H1 (cell line): ENCODE results near the gene POGK. TPM values are rescaled to one million over a fixed set of nuclear protein-coding genes. Genes with fewer than 3 reads are reported as not detected.

ENCODE experiments used
- CTCF ChIA-PET: fragments of 300-600 bp; sonication (Branson Sonifier 250); formaldehyde crosslinking; loops from one replicate; lab custom pipeline; 2021; ENCODE audit not compliant: partially characterized antibody; lab: Charles Lee
- POLR2A ChIA-PET: fragments of 300-600 bp; sonication (Branson Sonifier 250); formaldehyde crosslinking; loops from one replicate; lab custom pipeline; 2021; ENCODE audit warnings: inconsistent platforms; ENCODE audit not compliant: partially characterized antibody; lab: Charles Lee
- DNase-seq, 2 experiments: peaks; one replicate each; pipeline versions ENCODE4 v3.0.0 to v3.0.0-alpha.2; 2010 to 2022; ENCODE audit warnings: low spot score in 2 of 2, low read depth in 1 of 2, mixed read lengths in 1 of 2
- FAIRE-seq: peaks from 2 replicates; lab custom pipeline; 2011; peaks lifted over from hg19 to GRCh38; lab: Jason Lieb, UNC
- H2AFZ ChIP-seq: 2 replicates; pipeline ENCODE4 v1.8.1; 2012; ENCODE audit warnings: low read length, inconsistent platforms
- H2AK5ac ChIP-seq: 2 replicates; pipeline ENCODE4 v1.6.1; 2013; ENCODE audit warnings: low read depth, low read length
- H2BK120ac ChIP-seq: replicated peaks from 2 replicates; pipeline ENCODE3; 2013; ENCODE audit warnings: low read depth, low read length, inconsistent platforms
- H2BK12ac ChIP-seq: 2 replicates; pipeline ENCODE4 v1.6.1; 2013; ENCODE audit warnings: low read depth, low read length
- H2BK15ac ChIP-seq: 2 replicates; pipeline ENCODE4 v1.6.1; 2013; ENCODE audit warnings: low read length
- H2BK20ac ChIP-seq: 2 replicates; pipeline ENCODE4 v1.6.1; 2013; ENCODE audit warnings: low read length
- H2BK5ac ChIP-seq: 2 replicates; pipeline ENCODE4 v1.6.1; 2013; ENCODE audit warnings: low read depth, low read length
- H3K14ac ChIP-seq: 2 replicates; pipeline ENCODE4 v1.6.1; 2013; ENCODE audit warnings: inconsistent platforms; ENCODE audit not compliant: insufficient read length
- H3K18ac ChIP-seq: 2 replicates; pipeline ENCODE4 v1.6.1; 2013; ENCODE audit warnings: low read length; ENCODE audit errors: extremely low read depth
- H3K23ac ChIP-seq: 2 replicates; pipeline ENCODE4 v1.6.1; 2013; ENCODE audit warnings: inconsistent platforms; ENCODE audit not compliant: insufficient read length
- H3K23me2 ChIP-seq: 2 replicates; pipeline ENCODE4 v1.6.1; 2013; ENCODE audit warnings: low read depth, low read length
- H3K27ac ChIP-seq: 2 replicates; pipeline ENCODE4 v1.6.1; 2011; ENCODE audit warnings: low read depth, low read length, inconsistent platforms
- H3K27me3 ChIP-seq, 4 experiments: replicated peaks in 1 of 4; 1 replicate in 1 of 4; 2 replicates in 3 of 4; pipeline versions ENCODE4 v1.6.1 to v1.8.1; 2011 to 2013; ENCODE audit warnings: low read length in 3 of 4, mild to moderate bottlenecking in 3 of 4, inconsistent platforms in 2 of 4, mixed read lengths in 2 of 4, moderate library complexity in 1 of 4; ENCODE audit not compliant: control insufficient read depth in 3 of 4, insufficient read depth in 3 of 4; ENCODE audit errors: extremely low read depth in 1 of 4
- H3K36me3 ChIP-seq, 4 experiments: 2 replicates each; pipeline versions ENCODE4 v1.6.1 to v1.8.1; 2011 to 2013; ENCODE audit warnings: mild to moderate bottlenecking in 4 of 4, low read length in 3 of 4, moderate library complexity in 2 of 4, control low read depth in 1 of 4, inconsistent platforms in 1 of 4; ENCODE audit not compliant: insufficient read depth in 4 of 4, control insufficient read depth in 2 of 4
- H3K4ac ChIP-seq: replicated peaks from 2 replicates; pipeline ENCODE3; 2013; ENCODE audit warnings: low read length, low read depth, mixed read lengths, inconsistent platforms; ENCODE audit not compliant: insufficient read length
- H3K4me1 ChIP-seq, 4 experiments: replicated peaks in 1 of 4; 1 replicate in 1 of 4; 2 replicates in 3 of 4; pipeline versions ENCODE4 v1.6.1 to v1.8.1; 2011 to 2013; ENCODE audit warnings: low read length in 3 of 4, inconsistent platforms in 2 of 4, mixed read lengths in 1 of 4; ENCODE audit not compliant: insufficient read depth in 4 of 4, control insufficient read depth in 3 of 4
- H3K4me2 ChIP-seq, 2 experiments: 2 replicates each; pipeline versions ENCODE4 v1.6.1 to v1.8.1; 2011 to 2013; ENCODE audit warnings: low read depth in 2 of 2, low read length in 2 of 2, control low read depth in 1 of 2, inconsistent platforms in 1 of 2, mild to moderate bottlenecking in 1 of 2; ENCODE audit not compliant: insufficient read depth in 1 of 2
- H3K4me3 ChIP-seq, 4 experiments: fragments of 200-600, 300-600 bp in 1 of 4; sonication (generic), shearing (Covaris generic), sonication (Bioruptor Twin) in 1 of 4; 2 replicates each; pipeline versions ENCODE4 v1.5.1 to v1.8.1; 2011 to 2016; ENCODE audit warnings: low read length in 4 of 4, low read depth in 3 of 4, control low read depth in 2 of 4, inconsistent platforms in 2 of 4, mild to moderate bottlenecking in 2 of 4, mixed read lengths in 1 of 4, moderate library complexity in 1 of 4; ENCODE audit not compliant: insufficient read depth in 2 of 4; ENCODE audit errors: extremely low read depth in 1 of 4
- H3K56ac ChIP-seq: replicated peaks from 2 replicates; pipeline ENCODE3; 2013; ENCODE audit warnings: low read depth, mild to moderate bottlenecking, mixed read lengths, low read length, inconsistent platforms; ENCODE audit not compliant: insufficient read length
- H3K79me1 ChIP-seq: 2 replicates; pipeline ENCODE4 v1.6.1; 2013; ENCODE audit warnings: low read depth, low read length, control low read depth
- H3K79me2 ChIP-seq, 2 experiments: 2 replicates each; pipeline versions ENCODE4 v1.6.1 to v1.8.1; 2012 to 2013; ENCODE audit warnings: low read length in 2 of 2, mild to moderate bottlenecking in 2 of 2, inconsistent platforms in 1 of 2; ENCODE audit not compliant: insufficient read depth in 2 of 2, control insufficient read depth in 1 of 2
- H3K9ac ChIP-seq, 4 experiments: replicated peaks in 1 of 4; 1 replicate in 1 of 4; 2 replicates in 3 of 4; pipeline versions ENCODE4 v1.6.1 to v1.8.1; 2011 to 2013; ENCODE audit warnings: low read depth in 3 of 4, low read length in 3 of 4, control low read depth in 2 of 4, mild to moderate bottlenecking in 2 of 4, moderate library complexity in 2 of 4, inconsistent platforms in 1 of 4; ENCODE audit errors: extremely low read depth in 1 of 4
- H3K9me3 ChIP-seq, 2 experiments: 2 replicates each; pipeline versions ENCODE4 v1.6.1 to v1.8.1; 2012 to 2013; ENCODE audit warnings: mild to moderate bottlenecking in 2 of 2, moderate library complexity in 2 of 2, control low read depth in 1 of 2, inconsistent platforms in 1 of 2, low read depth in 1 of 2, low read length in 1 of 2, mixed read lengths in 1 of 2; ENCODE audit not compliant: insufficient read depth in 2 of 2
- H4K20me1 ChIP-seq, 2 experiments: replicated peaks in 1 of 2; 2 replicates each; pipeline versions ENCODE3 to v1.8.1; 2011 to 2013; ENCODE audit warnings: inconsistent platforms in 2 of 2, low read length in 2 of 2, mild to moderate bottlenecking in 1 of 2; ENCODE audit not compliant: insufficient read depth in 2 of 2, control insufficient read depth in 1 of 2
- H4K5ac ChIP-seq: 2 replicates; pipeline ENCODE4 v1.6.1; 2013; ENCODE audit warnings: low read length, low read depth, mixed read lengths, inconsistent platforms; ENCODE audit not compliant: insufficient read length
- H4K8ac ChIP-seq: 2 replicates; pipeline ENCODE4 v1.8.0; 2013; ENCODE audit warnings: mild to moderate bottlenecking, moderate library complexity, low read length, inconsistent platforms; ENCODE audit not compliant: insufficient read depth; ENCODE audit errors: extremely low read depth
- H4K91ac ChIP-seq: replicated peaks from 2 replicates; pipeline ENCODE3; 2013; ENCODE audit warnings: low read length, mixed read lengths, inconsistent platforms; ENCODE audit not compliant: insufficient read length
- ASH2L ChIP-seq: fragments of 200-600, 300-600 bp; sonication (generic); IDR thresholded peaks from one replicate; pipeline ENCODE4 v1.7.1; 2017; ENCODE audit warnings: low read length
- WGBS, 2 experiments: shearing (Covaris generic) in 1 of 2; methylation state at CpG; one replicate each; pipeline versions ENCODE4 v1.1.6 to v1.1.7; 2013 to 2015; ENCODE audit warnings: low lambda C conversion rate in 2 of 2, mixed read lengths in 2 of 2, inconsistent platforms in 1 of 2, low coverage in 1 of 2, missing lambda C conversion rate in 1 of 2; ENCODE audit not compliant: insufficient replicate concordance in 2 of 2, insufficient coverage in 1 of 2, insufficient read length in 1 of 2; ENCODE audit errors: extremely low coverage in 1 of 2, missing lambda C conversion rate in 1 of 2; 5-methylcytosine and 5-hydroxymethylcytosine counted together
- polyA plus RNA-seq, 7 experiments: library from polyadenylated mRNA; depleted of rRNA in 3 of 7; stranded (reverse) in 5 of 7; unstranded in 2 of 7; fragments of >200 nt in 5 of 7; fragments of 200-250 nt in 2 of 7; gene quantifications; 1 replicate in 5 of 7; 2 replicates in 1 of 7; 4 replicates in 1 of 7; pipeline versions ENCODE4 v1.2.1 to v1.2.3, GENCODE V29; 2011 to 2013; ENCODE audit warnings: missing spikeins in 2 of 7, mixed read lengths in 2 of 7
- total RNA-seq: library from RNA; stranded (reverse); fragmentation: NEBNext Ultra II Directional; extraction: Animal tissue kit (Norgen Biotek cat#: 25700); gene quantifications from 2 replicates; pipeline ENCODE4 v1.2.1, GENCODE V29; 2021

Gene POGK
- total and polyA plus RNA-seq, 2 of the 8 experiments (the other 6 are each of a cell fraction or from before 2014, with no cell fraction given) = 16.9 to 40.3 TPM

DNA sequence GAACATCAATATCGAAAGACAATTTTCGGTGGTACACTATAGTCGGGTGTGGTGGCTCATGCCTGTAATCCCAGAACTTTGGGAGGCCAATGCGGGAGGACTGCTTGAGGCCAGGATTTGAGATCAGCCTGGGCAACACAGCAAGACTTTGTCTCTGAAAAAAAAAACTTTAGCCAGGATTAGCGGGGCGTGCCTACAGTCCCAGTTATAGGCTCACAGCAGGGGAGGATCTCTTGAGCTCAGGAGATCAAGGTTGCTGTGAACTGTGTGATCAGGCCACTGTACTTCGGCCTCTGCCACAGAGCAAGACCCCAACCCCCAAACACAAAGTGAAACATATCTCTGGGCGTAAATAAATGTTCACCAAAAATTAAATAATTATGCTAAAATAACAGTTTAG, 35.2 kb downstream of the POGK start:
- 90% methylated on average over 8 of the region's 8 CpGs; no CpG with 5 or more reads in 1 of the 2 experiments for WGBS, 2 experiments
- H3K27me3 ChIP-seq = no peaks in the 10 kb centered on the region
- H3K9me3 ChIP-seq = no peaks in the 10 kb centered on the region
- peaks cover 0 to 2% (median 0%) of the 10 kb centered on the region in 4 experiments; a peak in 1 of 8 replicates for H3K36me3 ChIP-seq
- no peak overlapping the region for H3K4ac ChIP-seq
- H4K91ac ChIP-seq = no peak overlapping the region
- no peak overlapping the region; a peak in 1 of 8 replicates for H3K4me3 ChIP-seq
- H3K18ac ChIP-seq = no peak overlapping the region
- H2AK5ac ChIP-seq = no peak overlapping the region
- no peak overlapping the region for H3K56ac ChIP-seq
- CTCF ChIA-PET = interaction anchor here (0.6 to 2.2 kb wide), 3 partner anchors 29 to 766 kb away, joined by 3 to 8 read pairs (median 3); no protein-coding TSS in a partner anchor
- H2BK15ac ChIP-seq = no peak overlapping the region
- H2AFZ ChIP-seq = no peak overlapping the region
- peak overlapping the region; percentile 74 to 83; a peak in 2 of 4 replicates for H3K4me2 ChIP-seq
- no peak overlapping the region for H4K8ac ChIP-seq
- no peak overlapping the region for H2BK12ac ChIP-seq
- no peak overlapping the region for H3K23ac ChIP-seq
- H3K27ac ChIP-seq = no peak overlapping the region
- H2BK120ac ChIP-seq = no peak overlapping the region
- H2BK5ac ChIP-seq = no peak overlapping the region
- peaks cover 5% of the 10 kb centered on the region; the same call in 1 of the 2 replicates for H3K79me1 ChIP-seq
- no peak overlapping the region for H4K5ac ChIP-seq
- H3K9ac ChIP-seq = no peak overlapping the region
- H3K23me2 ChIP-seq = no peaks in the 10 kb centered on the region; the same call in 1 of the 2 replicates
- peaks cover 0 to 5% (median 3%) of the 10 kb centered on the region in 4 experiments; a peak in 5 of 7 replicates for H3K4me1 ChIP-seq
- no peak overlapping the region for H3K14ac ChIP-seq
- TF ChIP-seq ASH2L = no peak
- DNase-seq (no peak), FAIRE-seq (no peak)
- POLR2A ChIA-PET = interaction anchor here (1.0 kb wide), 1 partner anchor 183 kb away, joined by 4 read pairs; no protein-coding TSS in a partner anchor
- peaks cover 5 to 11% of the 10 kb centered on the region in 2 experiments for H4K20me1 ChIP-seq
- no peak overlapping the region for H2BK20ac ChIP-seq
- H3K79me2 ChIP-seq = peaks cover 6 to 61% of the 10 kb centered on the region in 2 experiments
